SJSA1 (cell line): ENCODE results near the gene NAA10. TPM values are rescaled to one million over a fixed set of nuclear protein-coding genes. Genes with fewer than 3 reads are reported as not detected.

Experiments used
- DNase-seq, 2 experiments: peaks; one replicate each; pipeline ENCODE4 v3.0.0-alpha.2; 2015 to 2020; ENCODE audit warnings: low spot score in 2 of 2, low read depth in 1 of 2
- H3K27ac ChIP-seq: fragments of 250-450 bp; sonication (Bioruptor Pico); 2 replicates; pipeline ENCODE4 v1.5.1; 2020; ENCODE audit warnings: mild to moderate bottlenecking, moderate library complexity
- H3K27me3 ChIP-seq: fragments of 250-450 bp; sonication (Bioruptor Pico); replicated peaks from 2 replicates; pipeline ENCODE4 v1.5.1; 2020; ENCODE audit warnings: mild to moderate bottlenecking, moderate library complexity
- H3K36me3 ChIP-seq: fragments of 250-450 bp; sonication (Bioruptor Pico); 2 replicates; pipeline ENCODE4 v1.5.1; 2020; ENCODE audit warnings: mild to moderate bottlenecking
- H3K4me1 ChIP-seq: fragments of 250-450 bp; sonication (Bioruptor Pico); replicated peaks from 2 replicates; pipeline ENCODE4 v1.6.1; 2021; ENCODE audit warnings: mild to moderate bottlenecking
- H3K4me3 ChIP-seq: fragments of 250-450 bp; sonication (Bioruptor Pico); 2 replicates; pipeline ENCODE4 v1.5.1; 2020; ENCODE audit warnings: mild to moderate bottlenecking
- H3K9me3 ChIP-seq: fragments of 250-450 bp; sonication (Bioruptor Pico); replicated peaks from 2 replicates; pipeline ENCODE4 v1.5.1; 2020; ENCODE audit warnings: mild to moderate bottlenecking
- total RNA-seq: library from RNA; depleted of rRNA; stranded (reverse); fragments of >200 nt; shearing (Covaris generic); gene quantifications from 2 replicates; pipeline ENCODE4 v1.2.3, GENCODE V29; 2014

Gene NAA10
- total RNA-seq, 1 experiment from 2014 or later: 155 TPM

GRCh38 chrX:153909980-153910360, 24.9 kb downstream of the NAA10 start:
- H3K27me3 ChIP-seq: no peaks in the 10 kb centered on the region
- H3K4me3 ChIP-seq: no peak overlapping the region
- no peak for DNase-seq
- no peak overlapping the region for H3K27ac ChIP-seq
- H3K4me1 ChIP-seq: no peaks in the 10 kb centered on the region
- no peaks in the 10 kb centered on the region for H3K36me3 ChIP-seq
- no peaks in the 10 kb centered on the region for H3K9me3 ChIP-seq

DNA sequence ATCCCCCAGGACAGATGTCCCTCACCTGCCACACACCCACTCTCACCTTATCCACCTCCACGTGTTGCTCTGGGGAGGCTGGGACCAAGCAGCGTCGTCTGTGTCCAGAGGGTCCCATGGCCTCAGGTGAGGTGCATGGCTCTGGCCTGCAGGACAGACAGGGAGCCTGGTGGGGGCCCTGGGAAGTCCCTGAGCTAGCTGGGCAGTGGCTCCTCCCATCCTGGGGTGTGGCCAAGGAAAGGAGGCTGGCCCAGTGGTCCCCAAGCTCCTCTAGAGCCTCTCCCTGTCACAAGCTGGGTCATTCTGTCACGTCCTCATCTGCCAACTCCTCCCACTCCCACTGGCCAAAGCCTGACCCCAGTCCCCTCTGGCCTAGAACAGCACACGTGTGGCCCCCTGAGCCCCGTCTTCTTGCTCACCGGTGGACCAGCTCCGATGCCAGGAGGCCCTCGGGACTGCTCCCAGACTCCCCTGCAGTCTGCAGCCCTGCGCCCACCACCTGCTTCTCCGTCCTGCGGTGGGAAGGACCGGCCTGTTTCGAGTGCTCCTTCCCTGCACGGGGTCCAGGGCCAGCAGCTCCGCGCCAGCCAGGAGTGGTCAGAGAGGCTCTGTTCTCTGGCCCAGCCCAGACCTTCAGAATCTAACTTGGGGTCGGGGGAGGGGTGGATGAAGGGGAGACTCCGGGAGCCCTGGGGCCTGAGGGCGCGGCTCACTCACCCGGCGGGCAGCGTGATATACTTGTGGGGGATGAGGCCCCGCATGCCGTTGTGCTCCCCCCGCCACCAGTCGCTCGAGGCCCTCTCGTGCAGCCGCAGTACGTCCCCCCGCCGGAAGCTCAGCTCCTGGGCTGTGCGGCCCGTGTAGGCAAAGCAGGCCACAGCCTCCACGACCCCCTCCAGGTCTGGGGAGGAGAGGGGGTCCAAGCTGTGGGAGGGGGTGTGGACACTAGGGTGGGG, 25.5 kb downstream of the NAA10 start:
- Histone ChIP-seq H3K27me3 (no peaks in the 10 kb centered on the region), H3K4me1 (no peaks in the 10 kb centered on the region), H3K36me3 (no peaks in the 10 kb centered on the region), H3K9me3 (no peaks in the 10 kb centered on the region), H3K27ac (no peak overlapping the region), H3K4me3 (no peak overlapping the region)
- no peak for DNase-seq

GRCh38 chrX:153908219-153908860, 26.5 kb downstream of the NAA10 start:
- Histone ChIP-seq H3K4me3 (no peak overlapping the region), H3K27me3 (no peaks in the 10 kb centered on the region), H3K9me3 (no peaks in the 10 kb centered on the region), H3K27ac (no peak overlapping the region), H3K36me3 (no peaks in the 10 kb centered on the region), H3K4me1 (no peaks in the 10 kb centered on the region)
- DNase-seq: no peak

GRCh38 chrX:153907456-153907855, 27.4 kb downstream of the NAA10 start:
- no peaks in the 10 kb centered on the region for H3K4me1 ChIP-seq
- no peak for DNase-seq
- no peak overlapping the region for H3K27ac ChIP-seq
- no peaks in the 10 kb centered on the region for H3K27me3 ChIP-seq
- no peaks in the 10 kb centered on the region for H3K9me3 ChIP-seq
- no peaks in the 10 kb centered on the region for H3K36me3 ChIP-seq
- no peak overlapping the region for H3K4me3 ChIP-seq

GRCh38 chrX:153906126-153906917, 28.5 kb downstream of the NAA10 start:
- Histone ChIP-seq H3K4me1 (peaks cover 1% of the 10 kb centered on the region; the same call in 1 of the 2 replicates), H3K4me3 (no peak overlapping the region), H3K9me3 (no peaks in the 10 kb centered on the region), H3K36me3 (no peaks in the 10 kb centered on the region), H3K27me3 (no peaks in the 10 kb centered on the region), H3K27ac (no peak overlapping the region)
- DNase-seq: no peak

DNA sequence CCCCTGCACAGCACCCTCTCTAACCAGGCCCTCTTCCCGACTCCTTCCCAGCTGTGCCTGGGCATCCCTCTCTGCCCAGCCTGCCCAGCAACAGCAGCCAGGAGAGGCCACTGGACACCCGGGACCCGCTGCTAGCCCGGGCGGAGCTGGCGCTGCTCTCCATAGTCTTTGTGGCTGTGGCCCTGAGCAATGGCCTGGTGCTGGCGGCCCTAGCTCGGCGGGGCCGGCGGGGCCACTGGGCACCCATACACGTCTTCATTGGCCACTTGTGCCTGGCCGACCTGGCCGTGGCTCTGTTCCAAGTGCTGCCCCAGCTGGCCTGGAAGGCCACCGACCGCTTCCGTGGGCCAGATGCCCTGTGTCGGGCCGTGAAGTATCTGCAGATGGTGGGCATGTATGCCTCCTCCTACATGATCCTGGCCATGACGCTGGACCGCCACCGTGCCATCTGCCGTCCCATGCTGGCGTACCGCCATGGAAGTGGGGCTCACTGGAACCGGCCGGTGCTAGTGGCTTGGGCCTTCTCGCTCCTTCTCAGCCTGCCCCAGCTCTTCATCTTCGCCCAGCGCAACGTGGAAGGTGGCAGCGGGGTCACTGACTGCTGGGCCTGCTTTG, 29.2 kb downstream of the NAA10 start:
- no peak for DNase-seq
- Histone ChIP-seq H3K4me1 (peaks cover 4% of the 10 kb centered on the region; the same call in 1 of the 2 replicates), H3K9me3 (no peaks in the 10 kb centered on the region), H3K36me3 (no peaks in the 10 kb centered on the region), H3K4me3 (no peak overlapping the region), H3K27ac (no peak overlapping the region), H3K27me3 (no peaks in the 10 kb centered on the region)

DNA sequence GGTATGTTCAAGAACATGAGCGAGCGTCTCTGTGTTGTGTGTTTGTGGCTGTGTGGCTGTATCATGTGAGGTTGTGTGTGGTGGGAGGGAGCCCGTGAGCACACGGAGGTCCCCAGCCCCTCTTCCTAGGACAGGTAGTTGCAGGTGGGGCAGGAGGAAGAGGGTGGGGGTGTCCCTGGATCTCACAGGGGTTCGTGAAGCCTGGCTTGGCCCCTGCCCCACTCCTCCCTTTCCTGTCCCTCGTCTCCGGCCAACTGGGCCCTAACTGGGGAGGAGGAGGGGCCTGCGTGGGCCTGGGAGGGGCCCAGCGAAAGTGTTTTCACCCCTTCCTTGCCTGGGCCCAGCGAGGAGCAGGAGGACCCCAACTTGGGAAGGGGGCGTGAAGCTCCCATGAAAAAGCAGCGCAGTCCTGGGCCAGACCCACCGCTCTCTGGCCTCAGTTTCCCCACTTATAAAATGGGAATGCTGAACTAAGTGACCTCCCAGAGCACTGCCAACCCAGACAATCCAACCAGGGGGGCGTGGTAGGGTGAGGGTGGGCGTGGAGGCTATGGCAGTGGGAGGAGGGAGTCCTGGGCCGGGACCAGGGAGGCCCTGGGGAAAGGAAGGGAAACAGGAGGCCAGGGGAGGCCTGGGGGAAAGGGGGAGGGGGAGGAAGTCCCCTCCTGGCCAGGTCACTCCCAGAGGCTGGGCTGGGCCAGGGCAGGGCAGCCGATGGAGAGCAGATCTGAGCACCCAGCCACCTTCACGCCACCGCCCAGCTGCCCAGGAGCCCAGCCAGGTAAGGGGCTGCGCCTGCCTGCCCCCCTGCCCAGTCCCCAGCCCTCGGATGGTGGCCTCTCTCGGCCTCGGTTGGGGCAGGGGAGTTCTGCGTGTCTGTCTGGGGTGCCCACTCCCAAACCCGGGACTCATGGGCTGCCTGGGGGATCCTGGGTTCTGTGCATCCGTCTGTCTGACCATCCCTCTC, 30.6 kb downstream of the NAA10 start, which contains the start of gene AVPR2:
Gene AVPR2 (plus strand): TSS at position 683 of the 967 bp plus-strand sequence. CDS start 473 bp downstream, outside the sequence.
- H3K27ac ChIP-seq: no peak within 1 kb of the TSS
- H3K4me3 ChIP-seq: no peak within 1 kb of the TSS
- H3K4me1 ChIP-seq: peaks cover 4% of the 10 kb centered on the region; the same call in 1 of the 2 replicates
- no peaks in the 10 kb centered on the region for H3K27me3 ChIP-seq
- H3K9me3 ChIP-seq: no peaks in the 10 kb centered on the region
- no peaks in the 10 kb centered on the region for H3K36me3 ChIP-seq
- DNase-seq: no peak

DNA sequence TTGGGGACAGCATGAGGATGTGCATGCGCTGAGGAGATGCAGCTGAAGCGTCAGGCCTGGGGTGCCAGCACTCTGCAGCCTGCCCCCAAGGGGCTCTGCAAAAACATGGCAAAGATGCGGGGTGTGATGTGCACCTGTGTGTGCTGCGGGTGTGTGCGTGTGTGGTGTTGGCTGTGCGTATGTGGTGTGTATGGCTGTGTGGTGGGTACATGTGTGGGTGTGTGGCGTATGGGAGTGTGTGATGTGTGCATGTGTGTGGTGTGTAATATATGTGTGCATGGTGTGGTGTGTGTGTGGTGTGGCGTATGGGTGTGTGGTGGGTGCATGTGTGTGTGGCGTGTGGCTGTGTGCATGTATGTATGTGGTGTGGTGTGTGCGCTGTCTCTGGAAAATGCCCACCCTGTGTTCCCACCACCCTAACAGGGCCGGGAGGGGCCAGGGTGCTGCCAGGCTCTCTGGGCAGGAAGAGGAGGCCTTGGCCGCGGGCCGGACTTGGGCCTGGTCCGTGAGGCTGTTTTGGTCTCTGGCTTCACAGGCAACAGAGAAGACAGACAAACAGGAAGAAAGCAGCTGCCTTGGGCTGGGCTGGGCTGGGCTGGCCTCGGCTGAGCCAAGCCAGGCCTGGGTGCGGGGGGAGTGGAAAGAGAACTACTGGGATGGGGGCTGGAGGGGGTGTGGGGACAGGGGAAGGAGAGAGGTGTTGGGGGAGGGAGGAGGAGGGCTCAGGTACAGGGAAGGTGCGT, 31.4 kb downstream of the NAA10 start:
- no peak overlapping the region for H3K4me3 ChIP-seq
- H3K4me1 ChIP-seq: peaks cover 4% of the 10 kb centered on the region; the same call in 1 of the 2 replicates
- DNase-seq: no peak
- no peak overlapping the region for H3K27ac ChIP-seq
- no peaks in the 10 kb centered on the region for H3K9me3 ChIP-seq
- H3K36me3 ChIP-seq: no peaks in the 10 kb centered on the region
- H3K27me3 ChIP-seq: no peaks in the 10 kb centered on the region

DNA sequence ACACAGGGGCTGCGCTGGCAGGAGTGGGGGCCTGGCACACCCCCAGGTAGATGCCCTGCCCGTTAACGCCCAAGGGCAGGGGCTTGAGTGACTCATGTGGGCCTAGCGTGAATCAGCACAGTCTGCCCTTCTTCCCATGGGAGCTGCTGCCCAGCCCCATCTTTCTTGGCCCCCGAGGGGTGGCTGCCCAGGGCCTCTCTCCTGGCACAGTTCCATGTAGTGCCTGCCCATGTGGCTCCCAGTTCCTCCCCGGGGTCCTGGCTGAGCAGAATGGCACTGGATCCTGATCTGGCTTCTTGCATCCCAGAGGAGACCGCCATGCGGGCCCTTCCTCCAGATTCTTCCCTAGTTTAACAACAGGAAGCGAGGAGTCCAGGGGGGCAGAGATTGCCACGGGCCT, 32.5 kb downstream of the NAA10 start:
- peaks cover 4% of the 10 kb centered on the region; the same call in 1 of the 2 replicates for H3K4me1 ChIP-seq
- no peak for DNase-seq
- H3K9me3 ChIP-seq: no peaks in the 10 kb centered on the region
- no peaks in the 10 kb centered on the region for H3K36me3 ChIP-seq
- H3K27me3 ChIP-seq: no peaks in the 10 kb centered on the region
- no peak overlapping the region for H3K27ac ChIP-seq
- H3K4me3 ChIP-seq: no peak overlapping the region

DNA sequence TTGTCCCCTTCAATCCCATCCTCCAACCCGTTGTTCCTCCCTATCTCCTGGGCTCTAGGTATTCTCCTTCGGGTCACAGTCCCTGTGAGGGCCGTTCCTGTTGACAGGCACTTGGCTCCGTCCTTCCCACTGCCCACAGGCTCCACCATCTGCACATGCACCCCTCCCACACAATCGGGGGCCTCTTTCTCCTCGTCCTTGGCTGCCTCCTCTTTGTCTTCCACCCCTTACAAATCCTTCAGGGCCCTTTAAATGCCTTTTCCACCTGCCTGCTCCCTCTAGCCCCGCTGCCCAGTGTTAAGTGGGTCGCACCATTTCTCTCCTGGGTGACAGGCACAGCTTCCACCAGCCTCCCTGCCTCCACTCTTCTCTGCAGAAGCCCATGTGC, 33.1 kb downstream of the NAA10 start:
- Histone ChIP-seq H3K9me3 (no peaks in the 10 kb centered on the region), H3K27me3 (no peaks in the 10 kb centered on the region), H3K4me3 (no peak overlapping the region), H3K4me1 (peaks cover 4% of the 10 kb centered on the region; the same call in 1 of the 2 replicates), H3K36me3 (no peaks in the 10 kb centered on the region), H3K27ac (no peak overlapping the region)
- DNase-seq: no peak

DNA sequence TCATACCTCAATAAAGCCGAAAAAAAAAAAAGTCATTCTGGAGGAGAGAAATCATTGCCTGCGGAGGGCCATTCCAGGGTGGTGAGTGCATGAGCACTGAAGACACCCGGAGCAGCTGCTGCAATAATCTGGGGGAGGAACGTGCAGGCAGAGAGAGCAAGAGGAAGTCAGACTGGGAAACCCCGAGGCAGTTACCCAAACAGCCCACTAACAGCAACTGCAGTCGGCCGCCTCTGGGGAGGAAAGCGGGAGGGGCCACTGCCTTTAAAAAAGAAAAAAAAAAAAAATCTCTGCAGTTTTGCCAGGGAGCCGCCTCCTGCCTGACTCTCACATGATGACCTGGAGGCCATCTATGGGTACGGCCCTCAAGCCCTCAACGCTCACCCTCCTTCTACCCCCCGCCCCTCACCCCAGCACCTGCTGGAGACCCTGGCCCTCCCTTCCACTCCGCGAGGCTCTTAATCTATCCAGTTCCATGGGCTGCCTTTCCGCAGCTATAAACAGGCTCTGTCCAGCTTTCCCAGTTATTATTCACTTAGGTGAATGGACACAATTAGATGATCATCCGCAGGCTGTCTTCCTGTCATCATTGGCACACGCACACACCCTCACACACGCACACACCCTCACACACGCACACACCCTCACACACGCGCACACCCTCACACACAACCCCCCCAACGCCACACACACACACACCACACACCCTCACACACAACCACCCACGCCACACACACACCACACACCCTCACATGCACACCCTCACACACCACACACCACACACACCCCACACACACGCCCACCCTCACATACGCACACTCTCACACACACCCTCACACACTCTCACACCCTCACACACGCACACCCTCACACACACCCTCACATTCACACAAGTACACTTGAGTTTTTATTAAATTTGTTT, 33.7 kb downstream of the NAA10 start:
- DNase-seq: peak; percentile 31 to 59
- Histone ChIP-seq H3K4me3 (no peak overlapping the region), H3K9me3 (no peaks in the 10 kb centered on the region), H3K4me1 (peaks cover 4% of the 10 kb centered on the region; the same call in 1 of the 2 replicates), H3K27ac (no peak overlapping the region), H3K36me3 (no peaks in the 10 kb centered on the region), H3K27me3 (no peaks in the 10 kb centered on the region)
